Measurements from ENCODE around the gene COL5A1.

The COL5A1 gene

GRCh38 chr9:134598884-134599245 is 42.7 kb upstream of the COL5A1 start:
- Histone ChIP-seq H3K9me3 (ENCODE audit: control insufficient read depth, low read length) (no peaks in the 10 kb centered on the region), H3K4me2 (ENCODE audit: low read length) (no peak overlapping the region), H3K36me3 (ENCODE audit: control insufficient read depth, insufficient read depth, low read length) (no peaks in the 10 kb centered on the region), H3K27me3 (ENCODE audit: control insufficient read depth, insufficient read depth, low read length) (no peaks in the 10 kb centered on the region), H3K4me3 (ENCODE audit: low read depth, low read length) (no peak overlapping the region), H3K27ac (no peak overlapping the region), H3K4me1 (no peaks in the 10 kb centered on the region), H2AFZ (peak overlapping the region; percentile 38), H3K9ac (no peak overlapping the region), H3K79me2 (no peaks in the 10 kb centered on the region)
- TF ChIP-seq CTCF (IDR thresholded peaks at IDR 0.05) = no peak

- H3K27ac ChIP-seq = no peak overlapping the region
- no peaks in the 10 kb centered on the region for H3K9me3 ChIP-seq (ENCODE audit: control insufficient read depth, low read length)
- TF ChIP-seq CTCF (IDR thresholded peaks at IDR 0.05) = no peak
Measured at GRCh38 chr9:134600371-134600770, 41.2 kb upstream of the COL5A1 start.

GRCh38 chr9:134600836-134601638 is 40.6 kb upstream of the COL5A1 start:
- TF ChIP-seq CTCF (IDR thresholded peaks at IDR 0.05) = no peak
- Histone ChIP-seq H3K27ac (no peak overlapping the region), H3K4me3 (ENCODE audit: low read depth, low read length) (no peak overlapping the region), H3K36me3 (ENCODE audit: control insufficient read depth, insufficient read depth, low read length) (no peaks in the 10 kb centered on the region), H3K9me3 (ENCODE audit: control insufficient read depth, low read length) (no peaks in the 10 kb centered on the region), H3K4me1 (no peaks in the 10 kb centered on the region), H3K79me2 (no peaks in the 10 kb centered on the region), H2AFZ (no peak overlapping the region), H3K9ac (no peak overlapping the region), H3K27me3 (ENCODE audit: control insufficient read depth, insufficient read depth, low read length) (no peaks in the 10 kb centered on the region), H3K4me2 (ENCODE audit: low read length) (no peak overlapping the region)

More at GRCh38 chr9:134600371-134600770, 41.2 kb upstream of the COL5A1 start:
- Histone ChIP-seq H3K79me2 (no peaks in the 10 kb centered on the region), H3K27me3 (ENCODE audit: control insufficient read depth, insufficient read depth, low read length) (no peaks in the 10 kb centered on the region), H3K36me3 (ENCODE audit: control insufficient read depth, insufficient read depth, low read length) (no peaks in the 10 kb centered on the region), H3K4me1 (no peaks in the 10 kb centered on the region), H3K4me3 (ENCODE audit: low read depth, low read length) (no peak overlapping the region), H3K4me2 (ENCODE audit: low read length) (no peak overlapping the region), H2AFZ (no peak overlapping the region), H3K9ac (no peak overlapping the region)

- no peaks in the 10 kb centered on the region for H3K4me1 ChIP-seq
- H3K9ac ChIP-seq = no peak overlapping the region
- no peak overlapping the region for H3K4me2 ChIP-seq (ENCODE audit: low read length)
- H3K36me3 ChIP-seq (ENCODE audit: control insufficient read depth, insufficient read depth, low read length) = no peaks in the 10 kb centered on the region
- no peak overlapping the region for H2AFZ ChIP-seq
- no peak overlapping the region for H3K27ac ChIP-seq
- H3K4me3 ChIP-seq (ENCODE audit: low read depth, low read length) = no peak overlapping the region
- no peaks in the 10 kb centered on the region for H3K79me2 ChIP-seq
- no peaks in the 10 kb centered on the region for H3K9me3 ChIP-seq (ENCODE audit: control insufficient read depth, low read length)
- H3K27me3 ChIP-seq (ENCODE audit: control insufficient read depth, insufficient read depth, low read length) = no peaks in the 10 kb centered on the region
- no peak for TF ChIP-seq CTCF (IDR thresholded peaks at IDR 0.05)
Measured at GRCh38 chr9:134601764-134602163, 39.8 kb upstream of the COL5A1 start.
